RWPE1 (cell line): ENCODE data around the gene SLC13A3.

ENCODE experiments used
- CTCF ChIA-PET: fragments of 350-600 bp; sonication (Branson Sonifier 250); formaldehyde crosslinking; extraction: SDS; loops from one replicate; lab custom pipeline; 2021; lab: Yijun Ruan, JAX
- POLR2A ChIA-PET: fragments of 400-600 bp; formaldehyde crosslinking; extraction: SDS; loops from one replicate; lab custom pipeline; 2020; ENCODE audit warnings: antibody characterized with exemption; ENCODE audit not compliant: low non-redundant PET; lab: Yijun Ruan, JAX
- DNase-seq: peaks from one replicate; pipeline ENCODE4 v3.0.0; 2012; ENCODE audit warnings: low spot score
- H3K27ac ChIP-seq: fragments of 450-650 bp; 2 replicates; pipeline ENCODE4 v1.5.1; 2017
- TF ChIP-seq, protein P1 (sequence below): fragments of 450-650 bp; conservative IDR thresholded peaks from 2 replicates; pipeline ENCODE4 v1.5.1; 2017; ENCODE audit warnings: low read depth, mild to moderate bottlenecking

Gene SLC13A3

DNA sequence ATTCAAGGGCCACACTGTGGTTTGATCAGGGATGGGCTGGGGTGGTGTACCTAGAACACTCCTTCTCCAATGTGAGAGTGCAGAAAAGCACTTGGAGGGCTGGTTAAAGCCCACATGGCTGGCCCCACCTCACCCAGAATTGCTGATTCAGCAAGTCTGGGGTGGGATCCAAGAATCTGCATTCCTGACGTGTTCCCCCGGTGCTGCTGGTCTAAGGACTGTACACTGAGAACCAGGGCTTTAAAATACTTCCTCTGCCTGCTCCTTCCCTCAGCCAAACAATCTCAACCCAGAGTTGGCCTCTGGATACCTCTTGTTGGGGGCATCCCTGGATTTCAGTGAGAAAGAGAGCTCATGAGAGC, 87.4 kb downstream of the SLC13A3 start:
- no peak for DNase-seq
- no peak overlapping the region for H3K27ac ChIP-seq
- TF ChIP-seq, protein P1, sequence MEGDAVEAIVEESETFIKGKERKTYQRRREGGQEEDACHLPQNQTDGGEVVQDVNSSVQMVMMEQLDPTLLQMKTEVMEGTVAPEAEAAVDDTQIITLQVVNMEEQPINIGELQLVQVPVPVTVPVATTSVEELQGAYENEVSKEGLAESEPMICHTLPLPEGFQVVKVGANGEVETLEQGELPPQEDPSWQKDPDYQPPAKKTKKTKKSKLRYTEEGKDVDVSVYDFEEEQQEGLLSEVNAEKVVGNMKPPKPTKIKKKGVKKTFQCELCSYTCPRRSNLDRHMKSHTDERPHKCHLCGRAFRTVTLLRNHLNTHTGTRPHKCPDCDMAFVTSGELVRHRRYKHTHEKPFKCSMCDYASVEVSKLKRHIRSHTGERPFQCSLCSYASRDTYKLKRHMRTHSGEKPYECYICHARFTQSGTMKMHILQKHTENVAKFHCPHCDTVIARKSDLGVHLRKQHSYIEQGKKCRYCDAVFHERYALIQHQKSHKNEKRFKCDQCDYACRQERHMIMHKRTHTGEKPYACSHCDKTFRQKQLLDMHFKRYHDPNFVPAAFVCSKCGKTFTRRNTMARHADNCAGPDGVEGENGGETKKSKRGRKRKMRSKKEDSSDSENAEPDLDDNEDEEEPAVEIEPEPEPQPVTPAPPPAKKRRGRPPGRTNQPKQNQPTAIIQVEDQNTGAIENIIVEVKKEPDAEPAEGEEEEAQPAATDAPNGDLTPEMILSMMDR: no peak
- CTCF ChIA-PET: interaction anchor here (0.6 to 1.1 kb wide), 2 partner anchors 10 to 46 kb away, joined by 3 read pairs; no protein-coding TSS in a partner anchor
- POLR2A ChIA-PET: no interaction called here

DNA sequence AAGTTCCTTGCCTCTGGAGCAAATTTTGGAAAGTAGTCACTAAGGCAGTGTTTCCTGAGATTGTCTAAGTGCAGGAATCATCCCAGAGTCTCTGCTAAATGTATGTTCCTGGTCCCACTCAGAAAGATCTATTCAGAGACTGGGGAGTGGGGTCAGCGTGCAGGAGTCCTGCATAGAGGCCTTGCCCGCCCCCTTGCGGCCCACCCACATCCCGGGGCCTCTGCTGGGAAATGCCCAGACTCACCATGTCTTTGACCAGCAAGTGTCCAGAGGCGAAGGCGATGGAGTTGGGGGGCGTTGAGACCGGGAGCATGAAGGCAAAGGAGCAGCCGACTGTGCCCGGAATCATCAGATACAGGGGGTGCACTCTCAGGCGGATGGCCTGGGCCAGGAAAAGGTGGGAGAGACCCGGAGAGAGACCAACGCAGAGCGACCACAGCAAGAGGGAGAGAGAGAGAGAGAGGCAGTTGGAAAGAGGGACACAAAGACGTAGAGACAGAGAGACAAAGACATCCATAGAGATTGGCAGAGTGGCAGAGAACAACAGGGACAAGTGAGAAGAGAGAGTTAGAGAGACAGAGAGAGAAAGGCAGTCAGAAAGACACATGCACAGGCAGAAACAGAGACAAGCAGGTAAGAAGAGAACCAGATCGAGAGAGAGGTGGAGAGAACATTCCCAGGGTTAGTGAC, 87.9 kb downstream of the SLC13A3 start:
- ChIA-PET CTCF (interaction anchor here (0.6 to 2.3 kb wide), 15 partner anchors 9 to 368 kb away, joined by 3 to 20 read pairs (median 4); partner anchors contain the start of genes CDH22 and OCSTAMP), POLR2A (no interaction called here)
- no peak overlapping the region for H3K27ac ChIP-seq
- no peak for DNase-seq
- TF ChIP-seq, protein P1: no peak

DNA sequence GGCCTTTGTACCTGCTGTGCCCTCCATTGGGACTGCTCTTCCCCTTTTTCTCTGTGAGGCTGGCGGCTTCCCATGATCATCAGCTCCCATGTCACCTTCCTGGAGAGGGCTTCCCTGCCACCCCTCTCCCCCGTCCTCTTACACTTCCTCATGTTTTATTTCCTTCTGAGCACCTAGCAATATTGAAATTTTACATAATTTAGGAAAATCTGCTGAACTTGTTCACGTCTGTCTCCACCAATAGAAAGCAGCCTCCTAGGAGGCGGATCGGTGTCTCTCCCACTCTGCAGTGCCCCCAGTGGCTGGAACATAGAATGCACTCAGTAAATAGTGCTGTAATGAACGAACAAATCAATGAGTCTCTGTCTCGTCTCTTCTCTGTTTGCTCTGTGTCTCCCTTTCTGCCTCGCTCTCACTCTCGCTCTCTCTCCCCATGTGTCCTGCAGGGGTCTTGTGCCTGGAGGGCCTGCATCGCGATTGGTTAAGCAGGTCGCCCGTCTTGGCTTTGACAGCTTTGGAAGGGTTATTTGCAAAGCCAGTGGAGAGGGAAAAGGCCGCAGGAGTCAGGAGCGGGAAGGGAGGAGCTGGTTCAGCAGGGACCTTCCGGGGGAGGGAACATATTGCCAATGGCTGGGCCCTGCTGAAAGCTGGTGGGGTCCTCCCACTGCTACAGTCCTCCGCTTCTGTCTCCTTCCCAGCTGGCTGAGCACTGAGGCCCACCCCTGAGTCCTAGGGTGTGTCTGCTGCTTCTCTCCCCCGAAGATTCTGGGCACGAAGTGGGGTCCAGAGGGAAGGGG, 88.7 kb downstream of the SLC13A3 start:
- TF ChIP-seq, protein P1: peak; percentile 99
- no peak overlapping the region for H3K27ac ChIP-seq
- DNase-seq: peak; percentile 93
- ChIA-PET CTCF (interaction anchor here (0.6 to 2.3 kb wide), 22 partner anchors 8 to 493 kb away, joined by 3 to 20 read pairs (median 4); partner anchors contain the start of genes CDH22 and OCSTAMP), POLR2A (no interaction called here)

DNA sequence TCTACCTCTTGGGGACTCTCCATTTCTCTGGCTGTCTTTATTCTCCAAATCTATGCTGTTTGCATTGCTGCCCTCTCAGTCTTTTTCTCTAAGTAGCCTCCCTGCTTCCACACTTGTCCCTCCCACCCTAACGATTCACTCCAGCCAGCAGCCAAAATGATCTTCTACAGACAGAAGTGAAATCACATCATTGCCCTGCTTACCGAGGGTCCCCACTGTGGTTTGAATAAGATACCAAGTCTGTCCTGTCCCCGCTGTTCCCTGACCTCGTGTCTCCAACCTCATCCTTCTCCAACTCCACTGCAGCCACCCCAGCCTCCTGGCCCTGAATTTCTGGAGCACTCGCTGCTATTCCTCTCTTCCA, 89.3 kb downstream of the SLC13A3 start:
- DNase-seq: no peak
- no peak overlapping the region for H3K27ac ChIP-seq
- ChIA-PET CTCF (interaction anchor here (0.6 to 2.3 kb wide), 11 partner anchors 8 to 494 kb away, joined by 3 to 20 read pairs (median 4); partner anchors contain the start of gene OCSTAMP), POLR2A (no interaction called here)
- TF ChIP-seq, protein P1: no peak

DNA sequence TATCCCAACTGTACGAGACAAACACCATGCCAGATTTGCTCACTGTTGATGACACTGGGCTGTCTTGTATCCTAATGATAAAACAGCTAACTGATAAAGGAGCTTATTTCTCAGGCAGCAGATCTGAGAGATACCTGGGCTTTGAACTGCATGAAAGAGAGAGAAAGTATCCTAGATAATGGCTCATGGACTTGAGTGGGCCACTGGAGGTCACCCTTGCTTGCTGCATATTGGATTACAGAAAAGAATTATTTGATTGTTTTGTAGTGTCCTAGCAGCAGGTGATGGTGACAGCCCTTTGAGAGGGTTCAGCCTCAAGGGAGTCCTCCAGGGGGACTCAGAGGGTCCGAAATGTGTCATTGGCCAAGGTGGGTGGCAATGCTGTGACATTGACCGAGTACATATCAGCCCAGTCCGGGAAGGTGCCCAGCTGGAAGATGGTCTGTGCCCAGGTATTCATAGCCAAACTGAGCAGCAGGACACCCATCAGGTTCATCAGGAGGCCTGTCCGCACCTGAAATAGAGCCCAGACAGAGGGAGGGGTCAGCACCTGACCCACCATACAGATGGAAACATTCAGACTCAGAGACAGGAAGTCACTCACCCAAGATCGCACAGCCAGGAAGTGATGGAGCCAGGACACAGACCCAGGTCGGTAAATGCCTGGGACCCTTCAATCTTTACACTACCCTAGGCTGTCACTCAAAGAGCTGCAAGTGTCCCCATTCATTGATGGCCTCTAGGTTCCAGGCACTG, 91.4 kb downstream of the SLC13A3 start:
- CTCF ChIA-PET: interaction anchor here (1.1 to 1.7 kb wide), 3 partner anchors 9 to 99 kb away, joined by 4 to 6 read pairs (median 4); no protein-coding TSS in a partner anchor

More for the DNA sequence above, 91.4 kb downstream of the SLC13A3 start:
- TF ChIP-seq, protein P1: no peak
- POLR2A ChIA-PET: no interaction called here
- DNase-seq: no peak
- H3K27ac ChIP-seq: no peak overlapping the region
